GM19099 (cell line): ENCODE measurements around the gene TUB.

Experiments used
- POLR2A ChIP-seq: IDR thresholded peaks from 3 replicates; pipeline ENCODE4 v1.6.1; 2011; ENCODE audit warnings: low read depth; ENCODE audit not compliant: insufficient read length; ENCODE audit errors: extremely low read depth

The TUB gene

GRCh38 chr11:8089791-8090510, 8.9 kb downstream of the TUB start:
- no peak for TF ChIP-seq POLR2A

GRCh38 chr11:8090756-8091155, 9.7 kb downstream of the TUB start:
- TF ChIP-seq POLR2A: no peak

GRCh38 chr11:8091721-8092120, 10.7 kb downstream of the TUB start:
- TF ChIP-seq POLR2A: no peak

- no peak for TF ChIP-seq POLR2A
These were observed 11.8 kb downstream of the TUB start for GRCh38 chr11:8092587-8093424.

GRCh38 chr11:8093931-8094575, 13.0 kb downstream of the TUB start:
- TF ChIP-seq POLR2A: no peak

GRCh38 chr11:8094656-8095055, 13.6 kb downstream of the TUB start:
- no peak for TF ChIP-seq POLR2A

GRCh38 chr11:8095371-8095770, 14.4 kb downstream of the TUB start:
- TF ChIP-seq POLR2A: no peak

- TF ChIP-seq POLR2A: no peak
These were observed 15.0 kb downstream of the TUB start for GRCh38 chr11:8095806-8096522.

- TF ChIP-seq POLR2A: no peak
These were observed 15.6 kb downstream of the TUB start for GRCh38 chr11:8096575-8096974.

GRCh38 chr11:8097062-8097461, 16.1 kb downstream of the TUB start:
- no peak for TF ChIP-seq POLR2A

- no peak for TF ChIP-seq POLR2A
These were observed 16.5 kb downstream of the TUB start for GRCh38 chr11:8097468-8097867.

- TF ChIP-seq POLR2A: no peak
These were observed 16.9 kb downstream of the TUB start for GRCh38 chr11:8097926-8098325.

- TF ChIP-seq POLR2A: no peak
These were observed 17.4 kb downstream of the TUB start for GRCh38 chr11:8098361-8098760.

- TF ChIP-seq POLR2A: no peak
These were observed 17.9 kb downstream of the TUB start for GRCh38 chr11:8098879-8099278.

GRCh38 chr11:8099291-8099899, 18.4 kb downstream of the TUB start:
- no peak for TF ChIP-seq POLR2A
